OCI-LY7 (cell line): ENCODE data around the gene LY6G6F. TPM values are rescaled to one million over a fixed set of nuclear protein-coding genes. Genes with fewer than 3 reads are reported as not detected.

ENCODE experiments used
- BruUV-seq: library from RNA; stranded (reverse); fragments of 400-500 nt; replicated peaks from 2 replicates; lab custom pipeline; 2021; lab: Mats Ljungman, UMichigan
- CTCF ChIA-PET: fragments of 300-600 bp; sonication (Branson Sonifier 250); formaldehyde crosslinking; loops from one replicate; lab custom pipeline; 2022; ENCODE audit warnings: antibody characterized with exemption; ENCODE audit not compliant: unreplicated experiment; lab: Charles Lee
- POLR2A ChIA-PET: fragments of 300-600 bp; sonication (Branson Sonifier 250); formaldehyde crosslinking; loops from one replicate; lab custom pipeline; 2022; ENCODE audit warnings: antibody characterized with exemption; lab: Charles Lee
- DNase-seq: peaks from one replicate; pipeline ENCODE4 v3.0.0-alpha.2; 2015; ENCODE audit warnings: low spot score
- H2AFZ ChIP-seq: fragments of 200-600 bp; sonication (generic), shearing (Covaris generic); 2 replicates; pipeline ENCODE4 v1.6.1; 2014; ENCODE audit warnings: mild to moderate bottlenecking, antibody characterized with exemption, low read length, moderate library complexity
- H3K27ac ChIP-seq: fragments of 200-600 bp; sonication (generic); 2 replicates; pipeline ENCODE4 v1.5.1; 2014; ENCODE audit warnings: mixed run types, low read depth, mild to moderate bottlenecking, moderate library complexity, low read length, inconsistent platforms; ENCODE audit not compliant: poor library complexity, severe bottlenecking
- H3K36me3 ChIP-seq: fragments of 200-600 bp; sonication (generic); 2 replicates; pipeline ENCODE4 v1.6.1; 2014; ENCODE audit warnings: mild to moderate bottlenecking, antibody characterized with exemption, low read length, moderate library complexity, mixed read lengths; ENCODE audit not compliant: insufficient read depth
- H3K4me1 ChIP-seq: fragments of 200-600 bp; sonication (generic); 2 replicates; pipeline ENCODE4 v1.5.1; 2014; ENCODE audit warnings: mild to moderate bottlenecking, low read length; ENCODE audit not compliant: insufficient read depth, poor library complexity, severe bottlenecking
- H3K4me2 ChIP-seq: fragments of 200-600 bp; sonication (generic); 2 replicates; pipeline ENCODE4 v1.6.1; 2014; ENCODE audit warnings: mild to moderate bottlenecking, low read length
- H3K4me3 ChIP-seq: fragments of 200-600 bp; sonication (generic); 2 replicates; pipeline ENCODE4 v1.5.1; 2014; ENCODE audit warnings: mild to moderate bottlenecking, low read depth, low read length; ENCODE audit not compliant: poor library complexity, severe bottlenecking
- H3K79me2 ChIP-seq: fragments of 200-600 bp; sonication (generic); 2 replicates; pipeline ENCODE4 v1.6.1; 2016; ENCODE audit warnings: low read depth, mild to moderate bottlenecking, low read length, moderate library complexity, mixed read lengths; ENCODE audit not compliant: insufficient read depth
- H3K9me2 ChIP-seq: fragments of 200-600 bp; sonication (generic); 2 replicates; pipeline ENCODE4 v1.6.1; 2016; ENCODE audit warnings: mild to moderate bottlenecking, low read length, mixed read lengths; ENCODE audit not compliant: insufficient read depth
- H3K9me3 ChIP-seq: fragments of 200-600 bp; sonication (generic); 2 replicates; pipeline ENCODE4 v1.6.1; 2014; ENCODE audit warnings: mild to moderate bottlenecking, mixed run types, low read length, mixed read lengths
- H4K20me1 ChIP-seq: fragments of 200-600 bp; sonication (generic); 2 replicates; pipeline ENCODE4 v1.6.1; 2014; ENCODE audit warnings: mild to moderate bottlenecking, antibody characterized with exemption, low read length, moderate library complexity, mixed read lengths; ENCODE audit not compliant: insufficient read depth
- EZH2phosphoT487 ChIP-seq: fragments of 200-600 bp; sonication (generic); IDR thresholded peaks from 2 replicates; pipeline ENCODE4 v1.6.1; 2018; ENCODE audit warnings: low read depth, borderline replicate concordance, mild to moderate bottlenecking, mixed run types, antibody characterized with exemption, low read length, moderate library complexity, mixed read lengths
- intact Hi-C: fragments of 100-400 bp; cut with micrococcal nuclease; formaldehyde crosslinking; loops from one replicate; pipeline ENCODE4 v1.10.0; 2022; ENCODE audit not compliant: unreplicated experiment
- total RNA-seq, 2 experiments: library from RNA; depleted of rRNA in 1 of 2; stranded (reverse); fragments of >200 nt in 1 of 2; shearing (Covaris generic) in 1 of 2; gene quantifications; 2 replicates each; pipeline ENCODE4 v1.2.3, GENCODE V29; 2014 to 2022
- TF ChIP-seq, protein P1 (sequence below): fragments of 200-600 bp; sonication (generic); conservative IDR thresholded peaks from 2 replicates; pipeline ENCODE4 v1.5.1; 2014; ENCODE audit warnings: mild to moderate bottlenecking, antibody characterized with exemption, low read length, moderate library complexity, mixed read lengths

LY6G6F gene
- total RNA-seq, 2 experiments from 2014 or later, result not detected

DNA sequence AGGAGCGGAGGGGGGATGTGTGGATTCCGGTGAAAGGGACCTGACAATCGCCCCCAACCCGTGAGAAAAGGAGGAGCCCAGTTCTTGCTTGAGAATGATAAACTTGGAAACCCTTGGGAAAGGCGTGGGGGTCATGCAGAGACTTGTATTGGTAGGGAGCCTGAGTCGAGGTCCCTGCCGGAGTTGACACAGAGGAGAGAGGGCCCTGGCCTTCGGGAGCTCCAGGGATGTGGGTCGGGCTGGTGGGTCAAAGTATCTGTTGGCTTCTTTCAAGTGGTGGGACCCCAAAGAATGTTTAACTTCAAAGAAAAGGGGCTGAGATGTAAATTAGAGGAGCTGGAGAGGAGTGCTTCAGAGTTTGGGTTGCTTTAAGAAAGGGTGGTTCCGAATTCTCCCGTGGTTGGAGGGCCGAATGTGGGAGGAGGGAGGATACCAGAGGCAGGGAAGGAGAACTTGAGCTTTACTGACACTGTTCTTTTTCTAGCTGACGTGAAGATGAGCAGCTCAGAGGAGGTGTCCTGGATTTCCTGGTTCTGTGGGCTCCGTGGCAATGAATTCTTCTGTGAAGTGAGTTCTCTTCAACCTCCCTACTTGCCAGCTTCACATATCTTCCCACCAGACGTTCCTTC is 40.2 kb upstream of the LY6G6F start:
- BruUV-seq, result no TSS peak
- Histone ChIP-seq H2AFZ (no peak overlapping the region), H3K9me3 (no peaks in the 10 kb centered on the region), H3K4me3 (peak overlapping the region; percentile 99), H3K79me2 (peaks cover 54% of the 10 kb centered on the region), H3K4me1 (peaks cover 36% of the 10 kb centered on the region), H4K20me1 (0 out of 2 replicates have a peak, but pooled peaks cover 3% of the 10 kb centered on the region), H3K4me2 (peak overlapping the region; percentile 90), H3K9me2 (no peaks in the 10 kb centered on the region), H3K36me3 (peaks cover 76% of the 10 kb centered on the region), H3K27ac (peak overlapping the region; percentile 90)
- ChIA-PET POLR2A (interaction anchor here (0.7 to 0.9 kb wide), 2 partner anchors 13 to 37 kb away, joined by 3 read pairs; partner anchors contain the start of gene ABHD16A), CTCF (no interaction called here)
- TF ChIP-seq EZH2phosphoT487, result no peak
- TF ChIP-seq, protein P1, sequence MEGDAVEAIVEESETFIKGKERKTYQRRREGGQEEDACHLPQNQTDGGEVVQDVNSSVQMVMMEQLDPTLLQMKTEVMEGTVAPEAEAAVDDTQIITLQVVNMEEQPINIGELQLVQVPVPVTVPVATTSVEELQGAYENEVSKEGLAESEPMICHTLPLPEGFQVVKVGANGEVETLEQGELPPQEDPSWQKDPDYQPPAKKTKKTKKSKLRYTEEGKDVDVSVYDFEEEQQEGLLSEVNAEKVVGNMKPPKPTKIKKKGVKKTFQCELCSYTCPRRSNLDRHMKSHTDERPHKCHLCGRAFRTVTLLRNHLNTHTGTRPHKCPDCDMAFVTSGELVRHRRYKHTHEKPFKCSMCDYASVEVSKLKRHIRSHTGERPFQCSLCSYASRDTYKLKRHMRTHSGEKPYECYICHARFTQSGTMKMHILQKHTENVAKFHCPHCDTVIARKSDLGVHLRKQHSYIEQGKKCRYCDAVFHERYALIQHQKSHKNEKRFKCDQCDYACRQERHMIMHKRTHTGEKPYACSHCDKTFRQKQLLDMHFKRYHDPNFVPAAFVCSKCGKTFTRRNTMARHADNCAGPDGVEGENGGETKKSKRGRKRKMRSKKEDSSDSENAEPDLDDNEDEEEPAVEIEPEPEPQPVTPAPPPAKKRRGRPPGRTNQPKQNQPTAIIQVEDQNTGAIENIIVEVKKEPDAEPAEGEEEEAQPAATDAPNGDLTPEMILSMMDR, result no peak
- intact Hi-C loops, result no loop called here
- DNase-seq, result no peak

DNA sequence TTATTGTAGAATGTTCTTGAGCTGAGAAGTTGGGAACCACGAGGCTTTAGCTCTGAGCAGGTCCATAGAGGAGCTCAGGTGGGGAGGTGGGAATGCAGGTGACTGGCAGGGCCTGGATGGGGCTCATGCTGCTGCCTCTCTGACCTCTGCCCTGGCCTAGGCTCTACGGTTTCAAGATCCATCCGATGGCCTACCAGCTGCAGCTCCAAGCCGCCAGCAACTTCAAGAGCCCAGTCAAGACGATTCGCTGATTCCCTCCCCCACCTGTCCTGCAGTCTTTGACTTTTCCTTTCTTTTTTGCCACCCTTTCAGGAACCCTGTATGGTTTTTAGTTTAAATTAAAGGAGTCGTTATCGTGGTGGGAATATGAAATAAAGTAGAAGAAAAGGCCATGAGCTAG is 37.0 kb upstream of the LY6G6F start, which contains the start of gene LY6G5B:
Gene LY6G5B, plus strand, starts transcription at position 301 of the 400 bp plus-strand sequence. CDS start 975 bp downstream, outside the sequence.
- ChIA-PET CTCF (no interaction called here), POLR2A (interaction anchor here (0.9 kb wide), 1 partner anchor 35 kb away, joined by 3 read pairs; no protein-coding TSS in a partner anchor)
- Histone ChIP-seq H3K4me3 (no peak within 1 kb of the TSS), H2AFZ (no peak within 1 kb of the TSS), H3K36me3 (peaks cover 74% of the 10 kb centered on the region), H3K4me2 (no peak within 1 kb of the TSS), H3K79me2 (peaks cover 30% of the 10 kb centered on the region), H3K9me2 (no peaks in the 10 kb centered on the region), H3K4me1 (peaks cover 11% of the 10 kb centered on the region), H3K27ac (no peak within 1 kb of the TSS), H4K20me1 (0 out of 2 replicates have a peak, but pooled peaks cover 3% of the 10 kb centered on the region), H3K9me3 (no peaks in the 10 kb centered on the region)
- TF ChIP-seq, protein P1, result no peak
- intact Hi-C loops, result no loop called here
- no peak for DNase-seq
- BruUV-seq, result no TSS peak

DNA sequence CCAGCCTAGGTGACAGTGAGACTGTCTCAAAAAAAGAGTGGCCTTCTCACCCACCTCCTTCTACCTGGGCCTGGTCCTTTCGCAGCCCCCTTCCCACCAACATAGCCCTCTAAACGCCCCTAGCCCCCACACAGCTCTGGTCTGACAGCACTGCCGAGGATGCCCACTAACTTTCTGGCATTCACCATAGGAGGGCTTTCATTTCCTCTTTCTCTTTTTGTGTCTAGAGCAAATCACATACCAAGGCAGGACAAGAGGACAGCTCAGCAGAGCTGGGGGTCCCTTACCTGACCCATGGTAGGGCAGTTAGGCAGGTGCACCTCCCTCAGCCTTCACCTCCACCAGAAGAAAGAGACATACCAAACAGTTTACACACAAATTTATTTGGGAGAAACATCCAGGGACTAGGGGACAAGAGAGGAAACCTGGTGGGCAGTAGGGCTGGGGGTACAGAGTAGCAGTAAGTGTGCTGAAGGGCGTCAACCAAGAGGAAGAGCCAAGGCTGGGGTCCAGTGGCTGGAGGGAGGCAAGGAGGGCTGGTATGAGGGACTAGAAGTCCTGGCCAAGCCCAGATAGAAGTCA is 30.3 kb upstream of the LY6G6F start:
- Histone ChIP-seq H3K9me2 (no peaks in the 10 kb centered on the region), H3K9me3 (no peaks in the 10 kb centered on the region), H3K36me3 (peaks cover 31% of the 10 kb centered on the region), H2AFZ (no peak overlapping the region), H3K79me2 (no peaks in the 10 kb centered on the region), H3K4me3 (no peak overlapping the region), H4K20me1 (no peaks in the 10 kb centered on the region), H3K4me1 (peaks cover 28% of the 10 kb centered on the region), H3K4me2 (no peak overlapping the region), H3K27ac (no peak overlapping the region)
- intact Hi-C loops, result no loop called here
- DNase-seq, result peak; percentile 36
- no TSS peak for BruUV-seq
- CTCF ChIA-PET, result no interaction called here
- TF ChIP-seq, protein P1, result no peak
- no peak for TF ChIP-seq EZH2phosphoT487
- POLR2A ChIA-PET, result no interaction called here
